Activated T-cell treated with anti-CD3 and anti-CD28 coated beads for 4 hours (primary cell): ENCODE measurements around the gene MEAF6.

Experiments
- DNase-seq: peaks from one replicate; pipeline ENCODE4 v3.0.0-alpha.2; 2020

The MEAF6 gene

GRCh38 chr1:37482796-37483744, 31.5 kb downstream of the MEAF6 start:
- DNase-seq: no peak

GRCh38 chr1:37482004-37482785, 32.4 kb downstream of the MEAF6 start:
- DNase-seq: no peak

- DNase-seq: no peak
Observed at GRCh38 chr1:37481289-37482003, 33.1 kb downstream of the MEAF6 start.

GRCh38 chr1:37480581-37481288, 33.8 kb downstream of the MEAF6 start:
- no peak for DNase-seq

- DNase-seq: no peak
Observed at GRCh38 chr1:37480125-37480466, 34.5 kb downstream of the MEAF6 start.

GRCh38 chr1:37479255-37480124, 35.1 kb downstream of the MEAF6 start:
- DNase-seq: peak; percentile 94

GRCh38 chr1:37478890-37479254, 35.7 kb downstream of the MEAF6 start:
- no peak for DNase-seq

GRCh38 chr1:37478451-37478881, 36.1 kb downstream of the MEAF6 start:
- DNase-seq: no peak

GRCh38 chr1:37477946-37478345, 36.6 kb downstream of the MEAF6 start:
- no peak for DNase-seq

- DNase-seq: peak; percentile 84
Observed at GRCh38 chr1:37477198-37477931, 37.2 kb downstream of the MEAF6 start.

- DNase-seq: no peak
Observed at GRCh38 chr1:37476460-37477197, 37.9 kb downstream of the MEAF6 start.

GRCh38 chr1:37476087-37476452, 38.5 kb downstream of the MEAF6 start:
- DNase-seq: no peak

- DNase-seq: no peak
Observed at GRCh38 chr1:37475380-37476086, 39.0 kb downstream of the MEAF6 start.

- no peak for DNase-seq
Observed at GRCh38 chr1:37474697-37475379, 39.7 kb downstream of the MEAF6 start.

- peak; percentile 93 for DNase-seq
Observed at GRCh38 chr1:37474046-37474696, 40.4 kb downstream of the MEAF6 start, which contains the start of gene ZC3H12A. ZC3H12A (plus strand) TSS chr1:37474580; CDS start chr1:37475497, 917 bp downstream.

- DNase-seq: no peak
Observed at GRCh38 chr1:37473431-37474045, 41.0 kb downstream of the MEAF6 start.

- DNase-seq: no peak
Observed at GRCh38 chr1:37472994-37473393, 41.6 kb downstream of the MEAF6 start.

- DNase-seq: no peak
Observed at GRCh38 chr1:37472281-37472680, 42.3 kb downstream of the MEAF6 start.
